ENCODE data around the gene ZNF775.
A peak's percentile ranks its signal among the peaks of the same experiment; 100 is the strongest.

The ZNF775 gene

GRCh38 chr7:150415161-150416153 lies 36.3 kb downstream of the ZNF775 start:
- no peak for DNase-seq

GRCh38 chr7:150417239-150417638 lies 38.1 kb downstream of the ZNF775 start:
- DNase-seq: no peak

- no peak for DNase-seq
Observed at GRCh38 chr7:150417863-150418262, 38.7 kb downstream of the ZNF775 start.

DNA sequence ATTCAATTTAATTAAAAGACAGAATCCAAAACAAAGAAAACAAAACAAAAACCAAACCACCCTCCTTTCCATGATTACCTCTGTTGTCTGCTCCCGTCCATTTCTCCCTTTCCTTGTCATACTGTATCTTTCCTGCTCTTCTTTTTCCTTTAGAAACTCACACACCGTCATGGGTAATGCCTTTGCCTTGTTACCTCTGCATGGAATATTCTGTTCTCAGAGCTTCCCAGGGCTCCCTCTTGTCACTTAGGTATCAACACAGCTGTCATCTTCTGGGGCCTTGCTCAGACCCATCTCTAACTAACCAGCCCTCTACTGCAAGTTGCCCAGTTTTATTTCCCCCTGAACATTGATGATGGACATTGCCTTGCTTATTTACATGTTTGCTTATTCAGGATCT lies 41.1 kb downstream of the ZNF775 start:
- DNase-seq: no peak

DNA sequence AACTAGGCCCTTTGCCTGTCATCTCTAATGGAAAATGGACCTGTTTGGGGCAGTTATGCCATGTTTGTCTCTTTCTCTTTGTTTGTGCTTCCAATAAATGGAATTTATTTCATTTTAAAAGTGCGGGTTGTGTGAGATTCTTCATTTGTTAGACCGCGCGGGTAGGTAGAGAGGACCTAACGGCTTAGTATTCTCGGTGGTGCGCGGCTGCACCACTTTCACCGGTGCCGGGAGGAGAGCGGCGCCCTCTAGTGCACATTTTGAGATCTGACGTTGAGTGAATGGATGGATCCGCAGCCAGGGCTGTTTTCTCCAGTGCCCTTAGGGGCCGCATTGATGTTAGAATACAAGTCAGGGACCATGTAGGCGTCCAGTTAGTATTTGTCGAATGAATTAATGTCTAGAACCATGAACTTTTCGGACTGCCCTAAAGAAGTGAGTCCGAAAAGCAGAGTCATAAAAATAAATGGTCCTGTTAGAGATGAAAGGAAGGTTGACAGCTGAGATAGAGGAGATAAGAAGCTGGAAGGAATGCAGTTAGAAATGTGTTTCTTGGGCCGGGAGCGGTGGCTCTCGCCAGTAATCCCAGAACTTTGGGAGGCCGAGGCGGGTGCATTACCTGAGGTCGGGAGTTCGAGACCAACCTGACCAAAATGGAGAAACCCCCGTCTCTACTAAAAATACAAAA lies 42.0 kb downstream of the ZNF775 start:
- peak; percentile 88 for DNase-seq

GRCh38 chr7:150421831-150422230 lies 42.7 kb downstream of the ZNF775 start:
- DNase-seq: no peak

GRCh38 chr7:150425670-150426069 lies 46.5 kb downstream of the ZNF775 start:
- DNase-seq: no peak

- DNase-seq: peak; percentile 26
Observed at GRCh38 chr7:150428671-150429451, 49.7 kb downstream of the ZNF775 start.

- no peak for DNase-seq
Observed at GRCh38 chr7:150429699-150430098, 50.6 kb downstream of the ZNF775 start.

DNA sequence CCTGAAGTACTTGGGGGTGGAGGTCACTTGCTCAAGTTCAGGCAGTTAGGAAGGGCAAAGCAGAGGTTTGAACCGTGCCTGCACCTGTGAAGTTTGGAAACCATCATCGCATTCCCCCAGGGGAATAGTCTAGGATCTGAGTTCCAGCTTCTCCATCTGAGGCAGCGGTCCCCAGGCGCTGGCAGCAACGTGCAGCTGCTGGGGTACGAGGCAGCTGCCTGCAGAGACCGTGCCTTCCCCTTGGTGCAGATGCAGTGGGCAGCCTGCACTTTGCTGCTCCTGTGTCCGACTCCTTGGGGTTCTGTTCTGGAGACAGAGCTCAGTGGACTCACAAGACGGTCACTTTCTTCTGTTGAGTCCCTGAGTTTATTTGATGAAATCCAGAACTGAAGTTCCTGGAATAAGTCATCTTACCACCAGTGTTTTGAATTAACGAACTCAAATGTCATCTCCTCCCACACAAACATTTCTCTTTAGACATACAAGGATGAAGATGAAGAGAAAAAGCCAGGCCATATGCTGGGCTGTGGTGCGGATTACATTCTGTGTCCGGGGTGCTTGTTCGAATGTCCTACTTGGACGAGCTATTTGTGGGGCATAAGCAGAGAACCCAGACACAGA lies 51.4 kb downstream of the ZNF775 start:
- no peak for DNase-seq

DNA sequence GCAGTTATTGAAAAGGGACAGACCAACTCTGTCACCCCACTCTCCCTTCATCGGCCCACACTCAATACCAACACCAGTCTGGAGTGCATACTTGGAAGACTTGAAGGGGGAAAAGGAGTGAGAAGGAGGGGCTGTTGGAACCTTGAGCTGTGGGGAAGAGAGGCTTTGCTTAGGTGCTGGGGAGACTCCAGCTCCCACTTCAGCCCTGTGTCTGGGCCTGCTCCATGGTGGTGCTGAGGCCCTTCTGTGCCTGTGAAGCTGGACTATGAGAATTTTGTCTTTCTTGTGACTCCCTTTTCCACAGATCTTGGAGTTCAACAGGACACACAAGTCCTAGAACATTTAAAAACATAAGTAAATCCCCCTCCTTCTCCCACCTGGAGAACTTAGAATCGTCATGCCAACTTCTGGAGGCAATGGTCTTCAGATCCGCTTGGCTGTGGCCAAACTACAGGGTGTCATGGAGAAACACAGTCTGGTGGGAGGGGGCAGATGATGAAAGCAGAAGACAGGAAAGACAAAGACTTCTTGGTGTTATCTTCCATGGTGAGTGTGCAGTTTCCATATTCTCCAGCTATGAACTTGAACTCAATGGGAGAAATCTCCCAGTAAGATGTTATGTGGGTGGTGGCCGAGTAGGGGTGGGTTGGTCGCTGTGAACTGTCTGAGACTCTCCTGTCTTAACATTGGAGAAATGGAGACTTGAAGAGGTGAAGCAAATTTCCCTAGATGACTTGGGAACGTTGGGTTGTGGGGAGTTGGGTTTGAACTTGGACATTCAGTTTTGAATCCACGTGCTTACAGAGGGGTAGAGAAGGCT lies 52.9 kb downstream of the ZNF775 start:
- no peak for DNase-seq

DNA sequence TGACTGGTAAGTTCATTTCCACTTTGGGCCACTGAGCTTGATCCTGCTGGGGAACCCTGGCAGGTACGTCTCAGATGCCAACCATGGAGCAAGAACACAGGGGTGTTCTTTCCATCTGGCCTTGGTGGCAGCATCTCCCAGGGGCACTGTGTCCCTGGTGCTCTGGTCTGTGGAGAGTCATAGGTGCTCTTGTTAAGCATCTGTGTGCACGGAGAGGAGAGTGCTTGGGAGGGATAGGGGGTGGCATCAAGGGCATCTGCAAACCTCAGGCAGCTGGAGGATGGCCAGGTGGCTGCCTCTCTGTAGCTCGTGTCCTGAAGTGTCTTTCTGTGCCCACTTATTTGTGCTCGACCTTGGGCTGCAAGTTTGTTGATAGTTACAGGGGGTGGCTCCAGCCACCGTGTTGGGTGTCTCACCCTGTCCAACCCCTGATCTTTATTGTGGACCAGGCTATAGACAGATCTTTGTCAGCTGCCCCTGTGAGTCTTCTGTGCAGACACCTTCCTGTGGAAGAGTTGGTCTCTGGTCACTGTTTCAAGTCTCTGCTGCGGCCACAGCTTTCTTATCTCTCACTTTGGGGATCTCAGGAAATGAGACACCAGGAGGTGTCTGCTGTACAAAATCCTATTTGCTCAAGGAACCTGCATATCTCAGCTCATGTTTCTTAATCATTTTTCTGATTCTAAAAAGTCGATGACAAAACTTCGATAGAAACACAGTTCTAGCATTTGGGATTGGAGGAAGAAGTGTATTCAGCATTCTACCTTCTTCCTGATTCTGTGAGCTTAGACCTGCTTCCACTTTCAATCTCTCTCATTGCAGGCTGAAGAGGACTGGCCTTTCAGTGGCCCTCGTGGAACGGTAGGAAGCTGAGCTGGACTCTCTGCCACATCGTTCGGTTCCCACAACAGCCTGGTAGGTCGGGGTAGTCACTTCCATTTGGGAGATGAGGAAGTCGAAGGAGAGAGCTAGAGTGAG lies 54.1 kb downstream of the ZNF775 start:
- no peak for DNase-seq

DNA sequence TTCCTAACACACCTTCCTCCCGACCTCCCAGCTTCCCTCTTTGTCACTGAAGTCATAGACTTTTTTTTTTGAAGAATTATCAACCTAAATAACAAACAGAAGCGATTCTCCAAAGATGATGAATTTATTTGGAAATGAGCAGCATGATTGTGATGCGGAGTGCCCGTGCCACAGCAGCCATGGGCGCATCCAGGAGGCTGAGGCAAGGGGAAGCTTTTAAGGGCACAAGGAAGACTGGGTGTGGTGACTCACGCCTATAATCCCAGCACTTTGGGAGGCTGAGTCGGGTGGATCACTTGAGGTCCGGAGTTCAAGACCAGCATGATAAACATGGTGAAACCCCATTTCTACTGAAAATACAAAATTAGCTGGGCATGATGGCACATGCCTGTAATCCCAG lies 55.1 kb downstream of the ZNF775 start:
- no peak for DNase-seq

- DNase-seq: no peak
Observed at GRCh38 chr7:150435047-150435389, 55.9 kb downstream of the ZNF775 start.

GRCh38 chr7:150435390-150436073 lies 56.4 kb downstream of the ZNF775 start:
- DNase-seq: no peak

- no peak for DNase-seq
Observed at GRCh38 chr7:150439967-150440366, 60.8 kb downstream of the ZNF775 start.

- DNase-seq: no peak
Observed at GRCh38 chr7:150441524-150441923, 62.4 kb downstream of the ZNF775 start.

GRCh38 chr7:150442811-150443210 lies 63.7 kb downstream of the ZNF775 start:
- DNase-seq: no peak

DNA sequence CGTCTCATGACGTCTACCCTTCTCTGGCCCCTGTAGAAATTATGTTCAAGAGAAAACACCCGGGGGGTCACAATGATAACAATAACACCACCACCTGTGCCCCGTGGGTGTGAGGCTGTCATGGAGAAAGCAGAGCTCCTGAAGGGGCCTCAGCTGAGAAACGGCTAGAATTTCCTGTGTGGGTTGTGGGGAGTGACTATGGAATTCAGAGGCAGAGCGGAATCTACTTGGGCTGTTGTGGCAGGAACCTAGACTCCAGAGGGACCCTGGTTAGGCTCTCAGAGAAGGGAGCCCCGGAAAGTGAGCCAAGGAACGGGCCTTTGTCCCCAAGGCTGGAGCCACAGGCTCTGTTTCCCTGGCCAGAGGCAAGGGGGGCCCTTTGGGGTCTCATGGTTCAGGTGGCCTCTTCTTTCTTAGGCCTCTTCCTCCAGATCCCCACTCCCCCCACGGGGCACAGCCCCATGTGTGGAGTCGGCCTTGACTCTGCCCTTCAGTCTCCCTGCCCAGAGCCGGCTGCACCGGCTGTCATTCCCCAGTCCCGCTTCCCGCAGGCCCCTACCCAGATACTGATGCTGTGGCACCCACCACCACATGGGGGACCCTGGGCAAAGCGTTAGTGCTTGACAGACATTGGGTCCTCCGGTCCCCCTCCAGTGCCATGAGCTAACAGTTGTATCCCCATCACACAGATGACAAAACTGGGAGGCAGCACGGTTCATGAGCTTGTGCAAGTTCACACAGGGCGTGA lies 64.8 kb downstream of the ZNF775 start:
- DNase-seq: no peak

All from activated gamma-delta T cell treated with Interleukin-2 at 50 U/mL for 16 hours (primary cell).